ENCODE measurements around the gene APOA1. TPM values are rescaled to one million over a fixed set of nuclear protein-coding genes. Genes with fewer than 3 reads are reported as not detected.

APOA1 gene
- total and polyA plus RNA-seq, 10 of the 15 experiments (the other 5 are each of a cell fraction or from before 2014, with no cell fraction given) = 0.10 to 2.4 (median 0.24) TPM; not detected in 3

GRCh38 chr11:116787436-116787785, 50.0 kb downstream of the APOA1 start (continued):
- TF ChIP-seq ATF3 (IDR thresholded peaks at IDR 0.05; ENCODE audit: borderline replicate concordance, extremely low read depth, low read depth, low read length) (no peak), CTCF (IDR thresholded peaks at IDR 0.05 in 2 of 3, conservative IDR thresholded peaks at IDR 0.05 in 1 of 3; ENCODE audit: control insufficient read depth in 2 of 3, extremely low read depth in 1 of 3, insufficient read depth in 1 of 3, low read depth in 3 of 3, low read length in 3 of 3) (no peak)

GRCh38 chr11:116786966-116787365, 50.5 kb downstream of the APOA1 start:
- peak overlapping the region; percentile 72; the same call in 1 of the 2 replicates for H3K27ac ChIP-seq (ENCODE audit: control insufficient read depth, insufficient read depth)
- RAD21 ChIA-PET (ENCODE audit: unreplicated experiment) = interaction anchor here (1.4 to 3.3 kb wide), 4 partner anchors 14 to 319 kb away, joined by 4 to 20 read pairs (median 10); partner anchors contain the start of gene BUD13
- SMC1A ChIA-PET (ENCODE audit: uncharacterized antibody, unreplicated experiment) = interaction anchor here (0.6 to 7.5 kb wide), 16 partner anchors 10 to 440 kb away, joined by 3 to 46 read pairs (median 4); no protein-coding TSS in a partner anchor
- peaks cover 18% of the 10 kb centered on the region for H3K4me1 ChIP-seq (ENCODE audit: control insufficient read depth, insufficient read depth, low read length)
- peak overlapping the region; percentile 92 for H3K9ac ChIP-seq (ENCODE audit: control insufficient read depth, insufficient read depth, low read length)
- TF ChIP-seq ZNF217 (IDR thresholded peaks at IDR 0.05) = no peak
- no peak for TF ChIP-seq TARDBP (IDR thresholded peaks at IDR 0.05; ENCODE audit: borderline replicate concordance)
- TF ChIP-seq HCFC1 (IDR thresholded peaks at IDR 0.05; ENCODE audit: low read length) = no peak
- TF ChIP-seq REST (IDR thresholded peaks at IDR 0.05; ENCODE audit: low read depth, low read length) = no peak
- no peak for TF ChIP-seq ZNF687 (IDR thresholded peaks at IDR 0.05)
- TF ChIP-seq RELA (IDR thresholded peaks at IDR 0.05; ENCODE audit: borderline replicate concordance, partially characterized antibody) = no peak
- in situ Hi-C loops (cut with MboI) (loop anchor here (5.0 kb wide), 1 partner anchor 315 kb away; no protein-coding TSS in a partner anchor), intact Hi-C loops (cut with micrococcal nuclease; ENCODE audit: unreplicated experiment) (no loop called here)
- H3K4me2 ChIP-seq (ENCODE audit: control insufficient read depth, insufficient read depth) = peak overlapping the region; percentile 94
- 51% methylated on average over 5 of the region's 5 CpGs for WGBS (ENCODE audit: insufficient coverage, insufficient replicate concordance, low lambda C conversion rate, missing lambda C conversion rate)
- DNase-seq (ENCODE audit: low read depth, low spot score) (no peak), FAIRE-seq (no peak), ATAC-seq (no peak)
- H3K9me3 ChIP-seq (replicated peaks; ENCODE audit: control insufficient read depth, insufficient read depth, low read length) = no peaks in the 10 kb centered on the region
- POLR2A ChIA-PET = interaction anchor here (0.5 to 3.4 kb wide), 9 partner anchors 10 to 541 kb away, joined by 3 to 28 read pairs (median 3); partner anchors contain the start of genes BUD13, CEP164 and SIDT2
- H4K20me1 ChIP-seq (ENCODE audit: control insufficient read depth, insufficient read depth) = no peaks in the 10 kb centered on the region
- CTCF ChIA-PET = interaction anchor here (0.9 to 10.9 kb wide), 6 partner anchors 17 to 394 kb away, joined by 3 to 183 read pairs (median 4); partner anchors contain the start of gene APOA1
- no peak overlapping the region for H2AFZ ChIP-seq (ENCODE audit: control insufficient read depth, low read depth, low read length)
- no peaks in the 10 kb centered on the region for H3K27me3 ChIP-seq (replicated peaks in 1 of 2; ENCODE audit: control insufficient read depth in 2 of 2, insufficient read depth in 2 of 2, low read length in 1 of 2)
- H3K79me2 ChIP-seq (ENCODE audit: control insufficient read depth, insufficient read depth, low read length) = peaks cover 20% of the 10 kb centered on the region
- BruUV-seq (replicated peaks) = TSS peak; percentile 70
- H3K36me3 ChIP-seq (ENCODE audit: control insufficient read depth in 2 of 2, insufficient read depth in 2 of 2, low read length in 1 of 2) = peaks cover 11 to 31% of the 10 kb centered on the region in 2 experiments
- peak overlapping the region; percentile 96 for H3K4me3 ChIP-seq
